Renal cortical epithelial cell (primary cell): ENCODE results near the gene AKAP9. TPM values are rescaled to one million over a fixed set of nuclear protein-coding genes. Genes with fewer than 3 reads are reported as not detected.
"Not testable (repeated sequence)": the region's sequence is repeated elsewhere in the genome, so short reads cannot be mapped to it uniquely, and the experiment has no call there.

Experiments
- DNase-seq: peaks from one replicate; pipeline ENCODE4 v3.0.0-alpha.2; 2011; ENCODE audit warnings: low read depth
- total RNA-seq: library from RNA; depleted of rRNA; stranded (reverse); fragments of >200 nt; gene quantifications from 2 replicates; pipeline ENCODE4 v1.2.3, GENCODE V29; 2014

The AKAP9 gene
- 30.9 and 83.9 TPM in 2 replicates for total RNA-seq

DNA sequence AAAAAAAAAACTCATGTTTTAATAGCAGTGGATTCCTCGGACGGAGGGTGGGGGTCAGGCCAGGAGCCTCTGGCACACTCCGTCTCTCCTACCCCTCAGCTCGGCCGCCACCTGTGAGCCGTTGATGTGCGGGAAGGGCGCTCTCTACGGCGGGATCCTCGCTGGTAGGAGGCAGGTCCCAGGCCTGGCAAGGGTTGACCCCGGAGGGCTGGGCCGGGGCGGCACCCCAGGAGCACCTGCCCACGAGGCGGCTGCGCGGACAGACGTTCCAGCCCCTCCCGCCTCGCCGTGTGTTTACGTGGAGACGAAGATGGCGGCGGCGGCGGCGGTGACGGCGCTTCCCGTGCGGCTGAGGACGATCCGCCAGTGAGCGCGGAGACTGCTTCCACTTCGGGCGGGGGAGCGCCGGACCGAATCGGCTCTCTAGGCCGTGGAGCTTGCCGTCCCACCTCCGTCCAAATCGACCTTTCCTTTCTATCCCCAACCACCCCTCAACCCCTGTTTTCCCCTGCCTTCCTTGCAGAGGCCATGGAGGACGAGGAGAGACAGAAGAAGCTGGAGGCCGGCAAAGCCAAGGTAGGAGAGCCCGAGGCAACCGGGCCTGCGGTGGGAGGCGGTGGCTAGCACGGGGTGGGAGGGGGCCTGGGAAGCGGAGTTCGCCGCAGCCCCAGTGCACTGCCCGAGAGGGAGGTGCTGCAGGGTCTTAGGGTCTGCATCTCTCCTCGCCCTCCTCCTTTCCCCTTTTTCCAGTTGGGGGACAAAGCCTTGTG, at the start of gene AKAP9:
Gene AKAP9, plus strand, starts transcription at position 291 of the 770 bp plus-strand sequence. Its CDS starts 238 bp downstream, at position 529.
- peak; percentile 57 for DNase-seq

DNA sequence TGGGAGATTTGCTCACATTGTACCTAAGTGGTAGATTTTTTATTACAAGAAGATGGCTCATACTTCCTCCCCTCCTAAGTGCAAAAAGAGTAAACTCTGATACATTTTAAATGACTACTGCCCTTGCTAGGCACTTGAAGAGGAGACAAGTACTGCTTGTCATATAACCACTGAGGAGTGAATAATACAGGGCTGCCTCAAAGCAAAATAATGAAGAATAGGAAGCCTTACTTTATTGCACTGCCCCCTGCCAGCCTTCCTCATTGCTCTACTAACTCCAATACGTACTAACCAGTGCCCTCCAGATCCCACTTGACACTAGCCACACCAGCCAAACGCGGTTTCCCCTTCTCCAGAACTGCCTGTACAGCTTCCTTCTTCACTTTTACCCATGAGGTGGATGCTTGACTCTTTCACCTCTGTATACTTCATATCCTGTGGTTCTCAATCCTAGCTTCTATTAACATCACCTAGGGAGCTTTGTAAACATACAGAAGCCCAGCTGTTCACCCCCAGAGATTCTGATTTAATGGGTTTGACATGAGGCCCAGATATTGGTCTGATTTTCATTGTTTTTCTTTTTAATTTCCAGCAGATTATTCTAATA, 48.5 kb upstream of the AKAP9 start:
- no peak for DNase-seq

DNA sequence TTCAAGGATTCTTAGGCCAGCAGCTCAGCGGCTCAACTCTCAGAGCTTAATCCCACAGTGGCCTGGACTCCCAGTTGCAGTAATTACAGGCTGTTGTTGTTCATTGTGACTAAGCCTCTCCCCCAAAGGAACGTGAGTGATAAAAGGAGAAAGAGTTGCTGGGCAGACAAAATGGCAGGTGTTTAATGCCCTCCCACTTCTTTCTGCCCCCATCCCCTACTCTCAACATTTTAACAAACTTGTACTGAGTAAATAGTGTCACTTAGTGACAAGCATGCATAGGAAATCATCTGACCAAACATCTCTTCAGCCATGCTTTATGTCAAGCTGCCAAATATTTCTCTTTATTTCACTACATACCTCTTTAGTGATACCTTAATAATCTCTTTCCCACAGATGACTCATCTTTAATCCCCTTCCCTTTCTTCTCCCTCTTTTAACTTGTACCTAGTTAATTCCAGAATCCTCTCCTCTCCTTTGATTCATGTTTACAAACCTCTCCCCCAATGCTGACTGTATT, 47.8 kb upstream of the AKAP9 start:
- peak; percentile 11 for DNase-seq

DNA sequence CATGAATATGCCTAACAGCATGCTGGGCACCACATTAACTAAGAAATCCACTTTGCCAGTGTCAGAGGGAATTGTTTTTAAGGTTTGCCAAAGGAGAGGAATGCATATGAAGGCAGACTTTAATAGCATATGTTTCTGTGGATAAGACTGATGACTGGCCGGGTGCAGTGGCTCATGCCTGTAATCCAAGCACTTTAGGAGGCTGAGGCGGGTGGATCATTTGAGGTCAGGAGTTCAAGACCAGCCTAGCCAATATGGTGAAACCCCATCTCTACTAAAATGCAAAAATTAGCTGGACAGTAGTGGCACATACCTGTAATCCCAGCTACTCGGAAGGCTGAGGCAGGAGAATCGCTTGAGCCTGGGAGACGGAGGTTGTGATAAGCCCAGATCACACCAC, 47.0 kb upstream of the AKAP9 start:
- not testable (repeated sequence) for DNase-seq

DNA sequence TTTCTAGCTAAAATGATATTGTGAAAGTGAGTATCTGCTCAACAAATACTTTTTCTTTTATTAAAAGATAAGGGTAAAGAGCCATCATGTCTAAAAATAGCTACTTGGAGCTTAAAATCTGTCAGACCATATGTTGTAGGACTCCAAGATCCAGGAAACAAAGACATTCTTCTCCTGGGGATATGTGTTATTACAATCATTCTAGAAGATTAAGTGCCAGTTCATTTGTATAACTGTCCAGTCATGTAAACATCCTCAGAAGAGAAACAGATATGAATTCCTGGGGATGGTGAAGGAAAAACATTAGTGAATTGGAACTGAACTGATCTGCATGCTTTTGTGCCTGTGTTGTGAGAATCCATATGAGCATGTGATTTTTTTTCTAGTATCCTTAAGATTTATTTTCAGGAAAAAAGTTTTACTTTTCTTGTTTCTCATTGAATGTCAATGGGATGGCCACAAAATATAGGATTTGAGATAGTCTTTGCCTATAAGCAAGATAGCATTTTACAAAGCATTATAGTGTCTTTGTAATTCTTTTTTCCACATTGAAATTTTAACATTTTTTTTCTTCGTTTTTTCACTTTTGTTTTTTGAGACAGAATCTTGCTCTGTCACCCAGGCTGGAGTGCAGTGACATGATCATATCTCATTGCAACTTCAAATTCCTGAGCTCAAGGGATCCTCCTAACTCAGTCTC, 45.7 kb upstream of the AKAP9 start:
- DNase-seq: no peak

DNA sequence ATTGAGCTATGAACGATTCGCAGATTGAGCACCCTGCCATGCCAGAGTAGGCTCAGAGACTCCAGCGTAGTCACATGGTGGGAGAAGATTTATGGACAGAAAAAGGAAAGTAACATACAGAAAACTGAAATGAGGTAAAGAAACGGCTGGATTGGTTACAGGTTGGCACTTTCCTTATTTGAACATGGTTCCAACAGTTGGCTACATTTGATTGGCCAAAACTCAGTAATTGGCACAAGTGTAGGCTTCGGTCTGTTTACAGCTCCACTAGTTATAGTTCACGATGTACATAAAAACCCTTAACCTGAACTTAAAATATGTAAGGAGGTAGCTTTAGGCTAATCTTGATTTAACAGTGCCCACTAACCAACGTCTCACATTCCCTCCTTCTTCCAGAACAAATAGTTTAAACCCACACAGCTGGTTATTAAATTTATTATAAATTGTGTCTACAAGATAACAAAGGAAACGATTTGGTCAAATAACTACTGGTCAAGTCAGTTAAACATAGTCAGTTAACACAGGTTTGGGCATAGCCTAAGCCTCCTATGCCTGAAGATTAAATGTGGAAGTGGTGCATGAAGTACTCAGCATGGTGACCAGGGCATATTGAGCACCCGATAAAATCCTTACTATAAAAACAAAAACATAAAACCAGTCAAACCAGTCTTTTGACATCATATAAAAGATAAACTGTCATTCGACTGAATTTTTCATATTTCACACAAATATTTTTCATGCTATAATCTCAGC, 42.2 kb upstream of the AKAP9 start:
- no peak for DNase-seq

DNA sequence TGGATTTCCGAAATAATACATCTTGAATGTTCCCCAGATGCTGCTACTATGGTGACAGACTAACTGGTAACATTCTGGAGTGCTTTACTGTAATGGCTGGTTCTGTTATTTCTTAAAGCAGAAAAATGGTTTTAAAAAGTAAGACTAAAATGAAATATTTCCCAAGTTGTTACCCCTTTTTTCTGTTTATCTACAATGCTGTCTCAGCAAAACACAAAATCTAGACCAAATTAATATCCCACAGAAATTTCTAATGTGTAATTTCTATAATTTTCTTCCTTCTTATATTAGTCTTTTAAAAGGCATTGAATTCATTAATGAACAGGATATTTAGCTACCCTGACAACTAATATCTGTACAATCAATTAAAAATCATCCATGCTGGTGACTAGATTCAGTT, 41.1 kb upstream of the AKAP9 start:
- DNase-seq: no peak

DNA sequence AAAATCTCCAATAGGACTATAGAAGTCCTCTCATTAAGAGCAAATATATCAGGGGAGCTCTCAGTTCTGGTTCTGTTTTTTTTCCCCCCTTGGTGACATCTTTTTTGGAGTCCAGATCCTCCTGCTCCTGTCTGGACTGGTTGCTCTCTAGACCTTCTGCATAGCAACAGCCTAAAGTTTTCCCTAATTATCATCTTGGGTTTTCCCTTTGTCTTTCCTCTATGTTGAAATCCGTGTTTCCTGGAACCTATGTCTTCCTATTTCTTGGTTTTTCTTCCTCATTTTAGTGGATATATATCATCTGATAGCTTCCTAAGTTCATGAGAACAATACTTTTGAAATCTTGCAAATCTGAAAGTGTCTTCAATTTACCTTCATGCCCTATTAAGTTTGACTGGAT, 30.5 kb upstream of the AKAP9 start:
- DNase-seq: no peak

DNA sequence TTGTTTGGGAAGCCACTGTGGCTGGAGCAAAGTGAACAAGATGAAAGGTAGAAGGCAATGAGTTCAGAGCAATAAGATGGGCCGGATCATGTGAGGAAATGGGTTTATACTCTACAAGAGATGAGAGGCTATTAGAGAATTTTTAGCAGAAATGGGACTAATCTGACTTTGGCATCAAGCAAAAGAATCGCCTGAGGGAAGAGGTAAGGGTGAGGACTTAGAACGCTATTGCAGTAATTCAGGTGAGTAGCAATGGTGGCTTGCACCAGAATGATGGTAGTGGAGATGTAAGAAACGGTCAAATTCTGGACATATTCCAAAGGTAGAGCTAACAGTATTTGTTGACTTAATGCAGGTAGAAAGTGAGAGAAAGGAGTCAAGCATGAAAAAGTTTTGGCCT, 29.5 kb upstream of the AKAP9 start:
- no peak for DNase-seq

DNA sequence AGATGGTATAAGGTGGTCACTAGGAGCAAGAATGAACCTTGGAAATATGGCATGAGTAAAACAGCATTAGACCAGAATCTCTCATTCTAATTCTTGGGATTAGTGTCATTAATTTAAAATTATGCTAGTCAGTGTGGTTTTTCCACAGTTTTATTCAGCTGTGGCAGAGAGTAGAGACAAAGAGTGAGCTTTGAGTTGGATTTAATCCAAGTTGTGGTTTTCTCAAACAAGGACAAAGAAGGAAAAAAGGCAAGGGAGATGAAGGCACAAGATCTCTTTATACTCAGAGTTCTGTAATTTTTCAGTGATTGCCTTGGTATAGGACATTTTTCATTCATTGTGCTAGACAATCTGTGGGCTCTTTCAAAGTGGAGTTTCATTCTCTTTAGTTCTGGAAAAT, 28.2 kb upstream of the AKAP9 start:
- peak; percentile 49 for DNase-seq

DNA sequence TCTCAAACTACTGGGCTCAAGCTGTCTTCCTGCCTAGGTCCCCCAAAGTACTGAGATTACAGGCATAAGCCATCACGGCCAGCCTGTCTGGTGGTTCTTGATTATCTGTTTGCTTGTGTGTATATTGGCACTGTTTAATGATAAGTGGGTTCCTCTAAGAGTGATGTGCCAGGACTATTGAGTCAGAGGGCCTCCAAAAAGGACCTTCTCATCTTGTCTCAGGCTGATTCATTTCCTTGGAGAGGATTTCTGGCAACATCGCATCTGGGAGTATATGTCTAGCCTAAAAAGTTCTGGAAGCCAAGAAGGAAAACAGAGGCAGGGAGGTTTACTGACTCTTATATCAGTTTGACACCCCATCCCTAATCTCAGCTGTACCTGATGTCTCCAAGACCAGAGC, 27.1 kb upstream of the AKAP9 start:
- DNase-seq: no peak

DNA sequence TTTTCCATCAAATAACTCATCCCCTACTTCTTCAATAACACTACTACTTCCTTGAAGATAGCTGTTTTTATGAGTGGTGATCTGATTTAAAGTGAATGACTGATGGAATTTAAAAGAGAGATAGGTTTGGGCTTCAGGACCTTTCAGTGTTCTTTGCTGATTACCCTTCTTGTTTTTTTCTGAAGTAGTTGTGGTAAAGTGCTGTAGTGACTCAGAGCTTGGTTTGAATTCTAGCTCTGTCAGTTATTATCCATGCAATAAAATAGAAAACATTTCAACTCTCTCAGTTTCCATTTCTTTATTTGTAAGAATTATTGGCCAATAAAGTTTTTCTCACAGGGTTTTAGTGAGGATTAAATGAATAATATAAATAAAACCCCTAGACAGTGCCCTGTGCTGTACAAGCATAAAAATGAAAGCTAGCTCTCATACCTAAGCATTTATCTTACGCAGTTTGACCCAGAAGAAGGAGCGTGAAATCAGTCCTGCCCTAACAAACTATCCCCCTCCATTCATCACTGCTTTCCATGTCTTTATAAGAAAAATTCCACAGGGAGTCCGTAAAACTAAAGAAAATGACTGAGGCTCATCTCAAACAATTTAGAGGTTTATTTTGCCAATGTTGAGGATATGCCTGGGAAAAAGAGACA, 25.1 kb upstream of the AKAP9 start:
- DNase-seq: peak; percentile 35

DNA sequence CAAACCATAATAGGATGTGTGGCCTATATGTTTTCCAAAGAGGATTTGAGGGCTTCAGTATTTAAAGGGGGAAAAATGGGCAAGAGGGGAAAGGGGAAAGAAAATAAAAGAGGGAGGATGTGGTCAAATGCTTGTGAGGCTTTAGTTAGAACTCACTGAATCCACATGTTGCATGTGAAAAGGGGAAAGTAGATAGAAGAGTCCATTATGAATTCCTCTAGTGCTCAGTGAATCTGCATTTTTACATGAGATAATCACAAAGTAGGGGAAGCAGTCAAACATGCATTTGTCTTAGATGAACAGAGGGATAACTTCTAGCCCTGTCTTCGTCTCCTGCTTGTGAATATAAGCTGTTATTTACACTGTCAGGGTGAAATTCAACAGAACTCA, 24.6 kb upstream of the AKAP9 start:
- DNase-seq: no peak

DNA sequence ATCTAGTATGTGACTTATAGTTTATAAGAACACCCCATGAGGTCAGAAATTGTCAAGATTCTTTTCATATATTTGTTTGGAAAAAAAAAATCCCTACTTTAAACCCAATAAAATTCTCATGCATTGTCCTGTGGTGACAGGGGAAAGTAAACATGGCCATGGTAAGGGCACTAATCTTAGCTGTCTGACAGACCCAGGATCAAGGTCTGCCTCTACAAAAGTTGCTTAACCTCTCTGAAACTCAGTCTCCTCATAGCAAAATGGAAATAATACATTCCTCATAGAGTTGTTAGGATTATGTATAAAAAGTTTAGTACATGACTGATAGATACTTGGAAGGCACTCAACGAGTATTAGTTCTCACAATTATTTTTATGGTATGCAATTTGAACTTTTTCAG, 22.3 kb upstream of the AKAP9 start:
- DNase-seq: no peak

DNA sequence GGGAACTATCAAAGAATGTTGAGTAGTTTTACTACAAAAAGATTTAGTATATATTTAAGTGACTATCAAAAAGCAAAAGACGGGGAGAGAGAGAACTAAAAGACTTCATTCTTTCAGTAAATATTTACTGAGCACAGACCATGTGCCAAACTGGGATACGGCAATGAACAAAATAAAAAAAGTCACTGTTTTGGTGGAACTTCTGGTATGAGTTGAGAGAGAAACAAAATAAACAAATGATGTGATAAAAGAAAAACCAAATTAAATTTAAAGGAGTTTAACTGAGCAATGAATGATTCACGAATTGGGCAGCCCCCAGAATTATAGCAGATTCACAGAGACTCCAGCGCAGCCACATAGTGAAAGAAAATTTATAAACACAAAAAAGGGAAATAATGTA, 17.8 kb upstream of the AKAP9 start:
- DNase-seq: no peak

DNA sequence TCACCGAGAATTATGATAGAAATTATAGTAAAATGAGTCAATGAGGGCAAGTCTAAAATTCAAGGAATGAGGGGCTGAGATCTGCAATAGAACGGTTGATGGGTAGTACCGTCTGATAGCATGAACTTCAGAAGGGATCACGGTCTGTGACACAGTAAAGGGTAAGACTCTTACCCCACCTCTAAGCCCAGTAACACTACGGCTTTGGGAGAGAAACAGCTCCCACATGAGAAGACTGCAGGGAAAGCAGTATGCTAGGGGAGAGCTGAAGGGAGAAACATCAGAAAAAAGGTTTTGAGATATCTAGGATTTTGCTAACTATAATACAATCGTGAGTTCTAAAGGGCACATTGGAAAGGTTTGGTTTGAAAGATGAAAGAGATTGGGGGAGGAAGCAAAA, 12.8 kb upstream of the AKAP9 start:
- DNase-seq: no peak

DNA sequence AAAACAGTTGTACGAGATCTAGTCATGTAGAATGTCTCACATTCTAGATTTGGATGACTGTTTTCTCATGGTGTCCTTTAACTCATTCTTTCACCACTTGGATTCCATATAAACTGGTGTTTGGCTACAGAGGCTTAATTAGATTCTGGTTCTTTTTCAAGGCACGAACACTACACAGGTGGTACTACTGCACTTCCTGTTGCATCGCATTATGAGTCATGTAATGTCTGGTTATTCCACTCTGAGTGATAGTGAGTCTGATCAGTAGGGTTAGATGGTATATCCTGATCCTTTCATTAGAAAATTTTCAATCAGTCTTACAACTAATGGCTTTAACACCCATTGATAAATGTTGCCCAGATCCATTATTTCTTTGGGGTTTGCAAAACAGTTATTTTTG, 11.2 kb upstream of the AKAP9 start:
- DNase-seq: peak; percentile 41

DNA sequence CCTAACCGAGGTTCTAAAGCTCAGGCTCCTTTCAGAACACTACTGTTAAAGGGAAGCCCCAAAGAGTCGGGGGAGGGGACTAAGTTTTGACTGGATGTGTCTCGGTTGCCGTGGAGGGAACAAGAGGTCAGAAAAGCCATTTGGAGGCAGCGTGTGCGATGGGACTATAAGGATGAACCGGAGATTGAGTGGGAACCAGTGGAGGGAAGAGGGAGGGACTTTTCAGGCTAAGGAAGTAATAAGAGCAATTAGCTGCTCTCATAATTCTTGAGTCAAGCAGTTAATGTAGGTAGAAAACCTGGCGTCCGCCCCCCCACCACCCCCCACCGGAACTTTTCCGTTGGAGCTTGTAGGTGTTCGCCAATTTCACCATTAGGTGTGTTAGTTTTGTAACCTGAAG, 491 bp upstream of the AKAP9 start:
- DNase-seq: peak; percentile 33

DNA sequence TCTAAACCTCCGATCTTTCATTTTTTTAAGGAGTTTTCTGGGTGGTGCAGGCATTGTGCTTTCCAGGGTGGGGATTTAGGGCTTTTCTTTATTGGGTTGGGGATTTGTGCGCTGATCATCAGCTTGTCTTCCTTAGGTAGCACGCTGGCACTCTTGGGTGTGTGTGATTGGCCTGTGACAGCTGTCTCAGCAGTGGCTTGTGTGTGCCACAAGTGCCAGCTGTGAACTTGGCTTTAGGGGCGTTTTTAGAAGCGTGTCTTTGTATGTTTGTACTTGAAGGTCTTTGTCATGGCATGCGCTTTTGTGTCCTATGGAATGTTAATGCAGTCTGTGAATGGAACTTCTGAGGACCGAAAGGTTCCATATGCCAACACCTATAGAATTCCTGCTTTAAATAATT, 788 bp downstream of the AKAP9 start:
- peak; percentile 31 for DNase-seq

DNA sequence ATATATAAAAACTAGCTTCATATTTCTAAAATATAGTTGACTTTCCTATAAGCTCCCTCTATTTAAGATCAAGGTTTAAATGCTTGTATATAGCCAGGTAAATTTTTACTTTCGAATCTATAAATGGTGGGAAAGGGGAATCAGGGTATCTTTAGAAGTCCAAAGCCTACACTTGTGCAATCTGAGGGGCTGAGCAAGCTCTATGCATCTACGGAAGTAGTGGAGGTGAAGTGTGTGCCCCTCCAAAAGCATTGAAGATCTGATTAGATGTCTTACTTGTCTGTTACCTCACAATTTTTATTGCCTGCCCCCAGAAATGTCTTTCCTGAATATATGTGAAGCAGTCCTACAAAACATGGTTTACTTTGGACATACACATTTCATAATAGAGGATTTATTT, 1.6 kb downstream of the AKAP9 start:
- no peak for DNase-seq

DNA sequence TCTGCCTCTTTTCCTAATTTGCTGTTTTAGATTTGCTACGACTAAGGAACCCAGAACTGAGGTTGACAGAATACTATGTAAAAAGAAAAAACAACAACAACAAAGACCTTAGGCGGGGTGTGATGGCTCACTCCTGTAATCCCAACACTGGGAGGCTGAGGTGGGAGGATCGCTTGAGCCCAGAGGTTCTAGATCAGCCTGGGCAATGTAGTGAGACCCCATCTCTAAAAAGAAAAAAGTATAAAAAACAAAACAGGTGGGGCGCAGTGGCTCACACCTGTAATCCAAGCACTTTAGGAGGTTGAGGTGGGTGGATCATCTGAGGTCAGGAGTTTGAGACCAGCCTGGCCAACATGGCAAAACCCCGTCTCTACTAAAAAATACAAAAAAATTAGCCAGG, 4.3 kb downstream of the AKAP9 start:
- DNase-seq: not testable (repeated sequence)

DNA sequence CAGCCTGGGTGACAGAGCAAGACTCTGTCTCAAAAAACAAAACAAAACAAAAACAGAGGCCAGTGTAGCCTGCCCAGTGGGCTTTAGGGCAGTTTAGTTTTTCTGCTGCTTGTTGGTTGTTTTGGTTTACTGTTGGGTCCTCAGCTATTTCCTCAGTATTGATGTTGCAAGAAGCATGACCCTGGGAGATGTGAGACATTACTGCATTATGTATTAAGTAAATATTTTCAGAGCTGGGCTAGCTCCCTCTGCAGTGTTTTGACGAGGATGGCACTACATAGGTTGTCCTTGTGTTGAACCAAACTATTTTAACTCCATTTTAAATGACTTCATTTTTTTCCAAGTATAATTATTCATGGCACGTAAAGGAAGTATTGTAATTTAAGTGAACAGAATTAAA, 4.8 kb downstream of the AKAP9 start:
- DNase-seq: peak; percentile 54
